HG02938 (cell line): ENCODE measurements around the gene C1orf159.

Experiments
- ATAC-seq: cut with Tn5 transposase; IDR thresholded peaks from one replicate; pipeline ENCODE4 v1.9.1; 2021; ENCODE audit warnings: mild to moderate bottlenecking, moderate library complexity; ENCODE audit not compliant: unreplicated experiment

C1orf159 gene

DNA sequence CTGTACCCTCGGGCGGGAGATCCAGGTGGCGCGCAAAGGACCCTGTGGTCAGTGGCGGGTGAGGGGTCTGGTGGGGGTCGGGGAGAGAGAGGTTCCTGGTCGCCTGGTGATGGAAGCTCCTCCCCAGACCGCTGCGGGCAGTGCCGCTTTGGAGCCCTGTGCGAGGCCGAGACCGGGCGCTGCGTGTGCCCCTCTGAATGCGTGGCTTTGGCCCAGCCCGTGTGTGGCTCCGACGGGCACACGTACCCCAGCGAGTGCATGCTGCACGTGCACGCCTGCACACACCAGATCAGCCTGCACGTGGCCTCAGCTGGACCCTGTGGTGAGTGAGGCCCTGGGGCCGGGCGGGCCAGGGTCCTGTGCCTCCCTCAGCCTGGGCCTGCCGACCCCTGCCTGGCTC is 72.5 kb downstream of the C1orf159 start:
- no peak for ATAC-seq

DNA sequence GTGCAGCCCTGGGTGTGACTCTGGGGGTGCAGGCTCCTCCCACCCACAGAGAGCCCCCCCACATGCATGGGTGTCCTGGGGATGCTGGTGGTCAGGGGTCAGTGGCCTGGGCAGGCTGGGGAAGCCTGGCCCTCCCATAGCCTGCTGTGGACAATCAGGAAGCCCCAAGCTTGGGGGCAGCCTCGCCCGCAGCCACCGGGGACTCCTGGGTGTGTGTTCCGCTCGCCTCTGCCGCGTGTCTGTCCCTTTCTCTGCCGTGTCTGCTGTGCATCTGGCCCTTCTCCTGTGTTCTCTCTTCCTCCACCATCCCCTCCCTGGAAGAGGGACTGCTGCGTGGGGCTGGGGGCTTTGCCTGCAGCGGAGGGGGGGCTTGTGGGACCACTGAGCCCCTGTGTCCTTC is 73.1 kb downstream of the C1orf159 start:
- no peak for ATAC-seq

DNA sequence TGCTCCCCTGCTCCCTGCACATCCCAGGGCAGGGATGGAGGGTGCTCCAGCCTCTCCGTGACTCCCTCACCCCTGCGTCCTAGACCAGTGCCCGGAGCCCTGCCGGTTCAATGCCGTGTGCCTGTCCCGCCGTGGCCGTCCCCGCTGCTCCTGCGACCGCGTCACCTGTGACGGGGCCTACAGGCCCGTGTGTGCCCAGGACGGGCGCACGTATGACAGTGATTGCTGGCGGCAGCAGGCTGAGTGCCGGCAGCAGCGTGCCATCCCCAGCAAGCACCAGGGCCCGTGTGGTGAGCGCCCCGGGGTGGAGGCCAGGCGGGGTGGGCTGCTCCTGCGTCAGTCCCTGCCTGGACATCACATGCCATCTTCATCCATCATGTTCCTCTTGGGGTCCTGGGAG is 74.0 kb downstream of the C1orf159 start:
- ATAC-seq, result no peak

DNA sequence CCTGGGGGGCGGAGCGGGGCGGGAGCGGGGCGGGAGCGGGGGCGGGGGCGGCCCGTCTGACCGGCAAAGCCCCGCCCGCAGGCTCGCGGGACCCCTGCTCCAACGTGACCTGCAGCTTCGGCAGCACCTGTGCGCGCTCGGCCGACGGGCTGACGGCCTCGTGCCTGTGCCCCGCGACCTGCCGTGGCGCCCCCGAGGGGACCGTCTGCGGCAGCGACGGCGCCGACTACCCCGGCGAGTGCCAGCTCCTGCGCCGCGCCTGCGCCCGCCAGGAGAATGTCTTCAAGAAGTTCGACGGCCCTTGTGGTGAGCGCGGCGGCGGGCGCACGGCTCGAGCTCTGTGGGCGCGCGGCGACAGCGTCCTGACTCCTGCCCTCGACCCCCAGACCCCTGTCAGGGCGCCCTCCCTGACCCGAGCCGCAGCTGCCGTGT is 74.8 kb downstream of the C1orf159 start:
- no peak for ATAC-seq

DNA sequence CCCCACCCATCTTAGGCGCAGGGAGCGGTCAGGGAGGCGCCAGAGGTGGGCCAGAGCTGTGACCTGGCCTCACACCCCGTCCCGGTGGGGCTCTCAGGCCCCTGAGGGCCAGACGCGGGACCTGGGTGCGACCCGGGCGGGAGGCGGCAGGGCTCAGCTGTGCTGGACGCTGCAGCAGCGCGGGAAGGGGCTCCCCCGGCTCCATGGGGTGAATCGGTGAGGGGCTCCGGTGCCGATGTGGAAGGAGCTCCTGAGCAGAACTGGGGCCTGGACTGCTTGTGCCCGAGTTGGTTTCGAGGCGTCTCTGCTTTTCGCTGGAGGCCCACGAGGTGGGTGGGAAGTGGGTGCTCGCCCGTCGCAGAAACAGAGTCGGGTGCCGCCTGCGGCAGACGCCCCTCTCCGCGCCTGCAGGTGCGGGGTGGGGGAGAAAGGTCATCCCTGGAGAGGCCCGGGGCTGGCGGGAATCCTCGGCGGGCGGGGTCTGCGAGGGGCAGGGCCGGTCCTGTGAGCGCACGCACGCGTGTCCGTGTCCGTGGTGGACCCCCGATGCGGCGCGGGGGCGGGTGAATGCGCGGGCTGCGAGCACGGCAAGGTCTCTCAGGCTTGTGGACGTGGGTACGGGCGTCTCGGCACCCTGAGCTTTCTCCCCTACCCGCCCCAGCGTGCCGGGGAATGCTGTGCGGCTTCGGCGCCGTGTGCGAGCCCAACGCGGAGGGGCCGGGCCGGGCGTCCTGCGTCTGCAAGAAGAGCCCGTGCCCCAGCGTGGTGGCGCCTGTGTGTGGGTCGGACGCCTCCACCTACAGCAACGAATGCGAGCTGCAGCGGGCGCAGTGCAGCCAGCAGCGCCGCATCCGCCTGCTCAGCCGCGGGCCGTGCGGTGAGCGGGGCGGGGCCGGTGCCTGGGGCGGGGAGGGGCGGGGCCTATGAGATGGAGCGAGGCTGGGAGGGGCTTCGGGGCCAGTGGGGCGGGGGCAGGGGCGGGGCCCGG is 75.6 kb downstream of the C1orf159 start:
- peak; percentile 40 for ATAC-seq

DNA sequence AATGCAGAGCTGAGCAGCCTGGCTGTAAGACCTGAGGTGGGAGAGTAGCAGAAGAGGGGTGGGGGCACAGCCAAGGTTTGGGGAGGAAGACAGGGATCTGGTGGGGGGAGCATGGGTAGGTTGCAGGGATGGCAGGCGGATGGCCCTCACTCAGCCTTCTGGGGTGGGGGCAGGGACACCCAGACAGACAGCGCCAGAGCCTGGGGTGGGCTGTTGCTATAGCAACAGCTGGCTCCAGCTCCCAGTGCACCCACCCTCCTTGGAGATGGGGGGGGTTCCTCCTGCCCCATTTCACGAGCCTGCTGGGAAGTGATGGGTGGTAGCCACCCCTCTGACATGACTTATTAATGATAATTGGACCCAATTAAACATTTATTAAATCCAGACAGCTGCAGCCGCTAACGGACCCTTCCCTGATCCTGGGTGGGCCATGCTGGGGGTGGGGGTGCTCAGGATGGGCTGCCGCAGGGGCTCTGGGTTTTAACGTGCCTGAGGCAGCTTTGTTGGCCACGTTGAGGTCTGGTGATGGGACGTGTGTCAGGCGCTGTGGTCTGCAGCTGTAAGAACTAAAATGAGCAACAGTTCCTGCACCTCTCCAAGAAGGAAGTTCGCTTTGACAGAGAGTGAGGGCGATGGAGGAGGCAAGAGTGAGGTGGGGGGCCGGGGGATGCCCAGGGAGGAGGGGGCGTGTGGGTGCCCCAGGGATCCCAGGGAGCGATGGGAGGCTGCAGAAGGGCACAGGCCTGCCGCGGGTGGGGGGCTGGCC is 76.6 kb downstream of the C1orf159 start:
- ATAC-seq, result no peak

DNA sequence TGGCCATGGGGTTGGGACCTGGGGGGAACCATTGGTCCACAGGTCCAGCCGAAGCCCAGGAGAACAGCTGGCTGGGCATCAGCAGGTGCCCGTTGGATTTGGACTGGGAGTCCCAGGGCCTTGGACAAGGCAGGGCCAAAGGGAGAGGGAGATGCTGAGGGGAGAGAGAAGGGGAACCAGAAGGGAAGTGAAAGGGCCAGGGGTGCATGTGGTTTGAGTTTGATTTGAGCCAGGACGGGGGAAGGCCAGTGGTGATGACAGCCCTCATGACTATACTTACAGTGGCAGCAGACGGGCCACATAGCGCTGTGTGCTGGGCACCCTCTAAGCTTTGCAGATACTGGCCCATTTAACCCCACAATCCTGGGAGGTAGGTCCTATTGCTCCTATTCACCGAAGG is 77.2 kb downstream of the C1orf159 start:
- ATAC-seq, result peak; percentile 42

DNA sequence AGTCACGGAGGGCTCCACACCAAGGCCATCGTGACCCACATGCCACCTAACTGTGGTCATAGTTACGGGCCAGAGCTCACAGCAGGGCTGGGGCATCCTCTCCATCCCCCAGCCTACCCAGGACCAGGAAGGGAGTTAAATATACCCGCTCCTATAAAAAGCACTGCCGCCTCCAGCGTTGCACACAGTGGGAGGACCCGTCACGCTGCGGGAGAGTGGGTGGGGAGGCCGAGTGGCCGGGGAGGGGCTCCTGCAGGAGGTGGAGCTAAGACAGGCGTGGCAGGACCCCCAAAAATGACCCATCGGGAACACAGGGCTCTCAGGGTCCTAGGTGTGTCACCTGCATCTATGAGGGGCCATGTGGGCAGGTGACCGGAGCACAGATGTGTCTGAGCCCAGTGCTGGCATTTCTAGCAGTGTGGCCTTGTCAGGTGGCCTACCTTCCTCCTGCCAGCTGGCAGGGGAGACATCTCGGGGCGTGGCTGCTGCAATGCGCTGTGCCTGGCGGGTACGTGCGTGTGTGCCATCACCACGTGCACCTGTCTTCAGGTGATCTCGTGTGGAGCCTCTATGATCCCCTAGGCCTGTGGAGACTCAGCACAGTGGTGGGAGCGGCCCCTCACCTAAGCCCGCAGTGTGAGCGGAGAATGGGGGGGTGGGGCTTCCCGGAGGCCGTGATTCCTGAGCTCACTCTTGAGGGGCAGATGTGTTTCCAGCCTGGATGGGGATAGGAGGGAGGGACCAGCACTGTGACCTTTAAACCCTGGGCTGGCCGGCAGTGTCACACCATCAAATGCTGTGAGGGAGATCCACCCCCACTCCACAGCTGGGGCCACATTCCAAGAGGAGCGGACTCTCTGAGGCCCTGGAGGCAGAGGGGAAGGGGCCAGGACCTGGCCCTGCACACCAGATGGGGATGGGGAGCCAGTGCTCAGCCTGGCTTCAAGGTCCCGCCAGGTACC is 78.2 kb downstream of the C1orf159 start:
- no peak for ATAC-seq

DNA sequence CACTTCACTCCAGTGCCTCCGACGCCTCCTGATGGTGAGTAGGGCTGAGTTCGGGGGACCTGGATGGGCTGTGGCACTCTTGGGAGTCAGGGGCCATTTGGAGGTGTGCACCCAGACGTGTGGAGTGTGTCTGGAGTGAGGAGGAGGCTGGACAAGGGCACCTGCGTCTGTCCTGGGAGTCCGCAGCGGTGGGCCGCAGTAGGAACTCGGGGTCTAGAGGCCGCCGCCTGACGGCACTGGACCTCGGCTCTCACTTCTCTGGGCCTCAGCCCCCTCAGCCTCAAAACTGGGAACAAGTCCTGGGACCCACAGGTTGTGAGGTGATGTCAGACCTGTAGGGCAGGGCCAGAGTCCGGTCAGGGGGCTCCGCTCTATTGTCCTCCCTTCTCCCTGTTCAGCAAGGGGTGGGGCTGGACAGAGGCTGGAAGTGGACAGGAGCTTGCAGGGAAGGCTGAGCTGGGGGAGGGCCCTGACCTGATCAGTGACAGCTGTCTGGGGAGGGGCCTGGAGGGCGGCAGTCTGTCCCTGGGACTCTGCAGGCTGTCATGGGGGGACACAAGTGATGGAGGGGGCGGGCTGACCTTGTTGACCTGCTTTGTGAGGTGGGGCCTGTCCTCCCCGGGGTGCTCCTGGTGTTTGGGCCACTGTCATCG is 80.5 kb downstream of the C1orf159 start:
- no peak for ATAC-seq

DNA sequence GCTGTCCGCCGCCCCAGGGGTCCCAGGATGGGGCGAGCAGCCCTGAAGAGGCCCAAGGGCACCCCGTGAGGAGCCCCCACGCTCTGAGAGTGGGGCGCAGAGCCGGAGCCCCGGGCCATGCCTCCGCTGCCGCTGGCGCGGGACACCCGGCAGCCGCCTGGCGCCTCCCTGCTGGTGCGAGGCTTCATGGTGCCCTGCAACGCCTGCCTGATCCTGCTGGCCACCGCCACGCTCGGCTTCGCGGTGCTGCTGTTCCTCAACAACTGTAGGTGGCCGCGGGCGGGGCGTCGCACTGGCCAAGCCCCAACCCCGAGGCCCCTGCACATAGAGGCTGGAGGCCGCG is 81.5 kb downstream of the C1orf159 start:
- ATAC-seq, result no peak

DNA sequence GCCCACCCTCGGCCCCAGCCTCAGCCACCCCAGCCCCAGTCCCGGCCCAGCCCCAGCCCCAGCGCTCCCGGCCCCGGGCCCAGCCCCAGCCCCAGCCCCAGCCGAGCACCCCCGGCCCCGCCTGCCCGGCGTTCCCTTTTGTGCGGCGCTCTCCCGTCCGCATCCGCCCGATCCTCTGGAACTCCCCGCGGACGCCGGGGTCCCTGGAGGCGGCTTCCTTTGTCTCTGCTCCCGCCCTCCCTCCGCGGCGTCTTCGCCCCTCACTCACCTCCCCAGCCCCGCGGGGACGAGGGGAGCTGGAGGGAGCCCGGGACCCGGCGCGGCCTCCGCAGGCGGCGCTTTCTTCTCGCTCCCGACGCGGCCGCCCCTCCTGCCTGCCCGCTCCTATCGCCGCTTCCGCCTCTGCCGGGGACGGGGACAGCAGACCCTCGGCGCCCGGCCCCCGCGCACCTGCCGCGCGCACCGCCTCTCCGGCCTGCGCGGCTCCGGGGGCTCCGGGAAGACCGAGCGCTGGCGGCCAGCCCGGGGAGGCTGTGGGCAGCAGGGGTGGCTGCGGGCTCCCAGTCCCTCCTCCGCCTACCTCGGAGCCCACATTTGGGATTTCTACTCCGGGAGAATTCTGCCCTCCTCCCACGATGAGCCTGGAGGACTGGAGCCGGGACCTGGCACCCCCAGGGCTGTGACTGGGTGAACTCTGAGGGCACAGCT is 82.0 kb downstream of the C1orf159 start:
- ATAC-seq, result no peak

DNA sequence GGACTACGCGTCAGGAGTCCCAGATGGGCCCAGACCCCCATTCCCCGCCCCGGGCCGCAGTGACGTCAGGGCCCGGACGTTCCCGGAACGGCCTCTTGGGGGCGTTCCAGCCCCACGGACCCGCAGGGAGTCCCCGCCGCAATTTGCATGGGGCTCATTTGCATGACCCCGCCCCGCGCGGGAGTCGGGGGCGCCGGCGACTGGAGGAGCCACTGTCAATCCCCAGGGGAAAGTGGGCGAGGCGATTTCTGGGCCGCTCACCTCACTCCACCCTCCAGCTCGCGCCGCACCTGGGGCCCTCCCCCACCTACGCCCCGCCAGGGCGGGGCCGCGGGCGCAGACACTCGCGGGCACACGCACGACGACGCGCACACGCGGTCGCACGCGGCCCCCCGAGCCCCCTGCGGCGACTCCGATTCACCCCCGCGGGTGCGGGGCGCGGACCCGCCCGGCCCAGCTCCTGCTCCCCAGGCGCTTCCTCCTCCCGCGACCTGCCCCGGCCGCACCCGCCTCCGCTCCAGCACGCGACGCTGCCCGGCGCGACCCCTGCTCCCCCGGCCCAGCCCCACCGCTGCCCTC is 82.8 kb downstream of the C1orf159 start:
- ATAC-seq, result peak; percentile 82

DNA sequence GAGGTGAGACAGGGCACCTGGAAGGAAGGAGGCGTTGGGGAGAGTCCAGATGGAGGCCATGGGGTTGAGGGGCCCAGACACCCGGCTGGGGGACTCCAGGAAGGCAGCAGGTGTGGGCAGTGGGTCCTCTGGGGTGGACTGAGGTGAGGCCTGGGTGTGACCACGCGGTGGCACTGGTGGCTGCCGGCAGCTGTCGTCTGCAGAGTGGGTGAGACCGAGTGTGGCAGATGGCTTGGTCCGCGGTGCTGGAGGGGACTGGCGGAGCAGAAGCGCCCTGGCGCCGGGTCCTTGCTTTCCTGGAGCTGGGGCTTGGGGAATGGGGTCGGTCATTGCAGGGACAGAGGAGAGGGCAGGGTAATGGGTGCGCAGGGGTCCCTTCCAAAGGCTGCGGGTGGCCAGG is 83.5 kb downstream of the C1orf159 start:
- ATAC-seq, result peak; percentile 4
